Central memory CD8-positive, alpha-beta T cell (primary cell): ENCODE results near the gene PRKACA.
"Not testable (repeated sequence)": the region's sequence is repeated elsewhere in the genome, so short reads cannot be mapped to it uniquely, and the experiment has no call there.

Experiments used
- ATAC-seq: fragments of 150-1000 bp; cut with Tn5 transposase; replicated peaks from 2 replicates; pipeline ENCODE4 v1.10.0; 2022; ENCODE audit warnings: mild to moderate bottlenecking, moderate FRiP score, moderate number of reproducible peaks; ENCODE audit not compliant: poor library complexity, severe bottlenecking; ENCODE audit errors: extremely low read depth
- DNase-seq, 2 donors: peaks; one replicate each; pipeline ENCODE4 v3.0.0; 2021; ENCODE audit warnings: low spot score in 2 of 2
- H3K27ac Mint-ChIP-seq: one replicate; pipeline ENCODE4 v1.8.0; 2022; ENCODE audit warnings: low read depth, mild to moderate bottlenecking, moderate library complexity, mixed read lengths
- H3K27me3 Mint-ChIP-seq: one replicate; pipeline ENCODE4 v1.8.0; 2022; ENCODE audit warnings: mixed read lengths
- H3K36me3 Mint-ChIP-seq: one replicate; pipeline ENCODE4 v1.8.0; 2022; ENCODE audit warnings: mild to moderate bottlenecking, moderate library complexity, mixed read lengths; ENCODE audit not compliant: insufficient read depth
- H3K4me1 Mint-ChIP-seq: one replicate; pipeline ENCODE4 v1.8.0; 2022; ENCODE audit warnings: mixed read lengths
- H3K4me3 Mint-ChIP-seq: one replicate; pipeline ENCODE4 v1.8.0; 2022; ENCODE audit warnings: mild to moderate bottlenecking, moderate library complexity, mixed read lengths
- H3K9me3 Mint-ChIP-seq: one replicate; pipeline ENCODE4 v1.8.0; 2022; ENCODE audit warnings: mixed read lengths

The PRKACA gene

DNA sequence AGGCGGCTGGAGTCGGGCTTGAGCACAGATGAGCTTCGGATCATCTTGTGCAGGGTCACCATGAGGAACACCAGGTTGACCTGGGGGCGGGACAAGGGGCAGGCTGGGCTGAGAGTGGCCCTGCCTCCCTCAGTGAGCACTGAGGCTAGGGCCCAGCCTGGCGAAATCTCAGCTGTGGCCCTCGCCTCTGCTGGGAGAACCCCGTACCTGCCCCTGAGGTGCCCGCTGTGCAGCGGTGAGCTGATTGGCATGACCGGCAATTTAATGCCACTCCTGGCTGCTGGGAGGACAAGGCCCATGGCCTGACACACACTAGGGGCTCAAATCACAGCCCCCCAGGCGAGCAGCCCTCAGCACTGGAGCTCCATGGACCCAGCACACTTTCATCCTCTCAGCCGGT lies 38.6 kb upstream of the PRKACA start:
- H3K27ac Mint-ChIP-seq = no peak overlapping the region
- H3K36me3 Mint-ChIP-seq = no peaks in the 10 kb centered on the region
- DNase-seq = no peak
- H3K9me3 Mint-ChIP-seq = no peaks in the 10 kb centered on the region
- H3K4me1 Mint-ChIP-seq = no peaks in the 10 kb centered on the region
- H3K4me3 Mint-ChIP-seq = no peak overlapping the region
- ATAC-seq = no peak
- no peaks in the 10 kb centered on the region for H3K27me3 Mint-ChIP-seq

DNA sequence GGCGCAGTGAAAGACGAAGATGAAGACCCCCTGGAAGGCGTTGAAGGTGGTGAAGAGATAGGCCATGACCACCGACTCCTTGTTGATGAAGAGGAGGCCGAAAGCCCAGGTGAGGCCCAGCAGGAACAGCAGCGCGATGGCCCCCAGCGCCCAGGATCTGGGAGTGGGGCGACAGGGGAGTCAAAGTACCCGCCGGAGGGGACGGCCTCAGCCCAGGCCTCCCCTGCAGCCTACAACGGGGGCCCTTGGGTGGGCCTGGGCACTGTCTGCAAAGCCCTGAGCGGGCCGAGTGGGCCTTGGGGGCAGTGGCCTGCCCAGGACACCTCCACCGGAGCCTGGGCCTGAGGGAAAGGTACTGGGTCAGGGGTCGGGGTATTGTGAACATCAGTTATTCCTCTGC lies 37.8 kb upstream of the PRKACA start:
- no peaks in the 10 kb centered on the region for H3K9me3 Mint-ChIP-seq
- no peak overlapping the region for H3K27ac Mint-ChIP-seq
- peaks cover under 1% of the 10 kb centered on the region for H3K36me3 Mint-ChIP-seq
- ATAC-seq (no peak), DNase-seq (no peak)
- no peaks in the 10 kb centered on the region for H3K27me3 Mint-ChIP-seq
- H3K4me1 Mint-ChIP-seq = no peaks in the 10 kb centered on the region
- no peak overlapping the region for H3K4me3 Mint-ChIP-seq

DNA sequence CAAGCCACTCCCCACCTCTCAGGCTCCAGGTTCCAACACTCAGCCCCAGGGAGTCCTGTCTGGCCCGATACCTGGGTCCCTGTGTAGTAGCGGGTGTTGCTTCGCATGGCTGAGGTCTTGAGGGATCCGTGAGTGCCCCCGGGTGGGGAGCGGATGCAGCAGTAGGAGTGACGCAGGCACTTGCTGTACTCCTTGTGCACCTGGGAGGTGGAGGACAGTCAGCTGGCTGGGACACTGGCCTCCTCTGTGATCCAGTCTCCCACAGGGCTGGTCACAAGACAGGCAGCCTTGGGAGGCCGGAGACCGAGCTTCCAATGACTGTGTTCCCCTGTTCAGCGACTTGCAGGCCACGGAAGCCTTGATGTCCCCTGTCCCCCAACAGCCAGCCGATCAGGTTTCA lies 35.2 kb upstream of the PRKACA start:
- Mint-ChIP-seq H3K27ac (no peak overlapping the region), H3K9me3 (no peaks in the 10 kb centered on the region), H3K4me1 (peaks cover 22% of the 10 kb centered on the region), H3K36me3 (peaks cover 5% of the 10 kb centered on the region), H3K4me3 (no peak overlapping the region), H3K27me3 (no peaks in the 10 kb centered on the region)
- ATAC-seq (no peak), DNase-seq (no peak)

GRCh38 chr19:14150770-14151661 lies 33.5 kb upstream of the PRKACA start:
- no peak for DNase-seq
- H3K36me3 Mint-ChIP-seq = peaks cover 5% of the 10 kb centered on the region
- H3K4me3 Mint-ChIP-seq = peak overlapping the region; percentile 20
- H3K9me3 Mint-ChIP-seq = no peaks in the 10 kb centered on the region
- H3K27me3 Mint-ChIP-seq = no peaks in the 10 kb centered on the region
- no peak overlapping the region for H3K27ac Mint-ChIP-seq
- ATAC-seq = no peak
- H3K4me1 Mint-ChIP-seq = peaks cover 22% of the 10 kb centered on the region

- Mint-ChIP-seq H3K9me3 (no peaks in the 10 kb centered on the region), H3K4me1 (peaks cover 29% of the 10 kb centered on the region), H3K27me3 (no peaks in the 10 kb centered on the region), H3K36me3 (peaks cover 5% of the 10 kb centered on the region), H3K4me3 (peak overlapping the region; percentile 78), H3K27ac (peak overlapping the region; percentile 93)
- no peak for DNase-seq
- no peak for ATAC-seq
These were observed 32.6 kb upstream of the PRKACA start for GRCh38 chr19:14150041-14150769.

DNA sequence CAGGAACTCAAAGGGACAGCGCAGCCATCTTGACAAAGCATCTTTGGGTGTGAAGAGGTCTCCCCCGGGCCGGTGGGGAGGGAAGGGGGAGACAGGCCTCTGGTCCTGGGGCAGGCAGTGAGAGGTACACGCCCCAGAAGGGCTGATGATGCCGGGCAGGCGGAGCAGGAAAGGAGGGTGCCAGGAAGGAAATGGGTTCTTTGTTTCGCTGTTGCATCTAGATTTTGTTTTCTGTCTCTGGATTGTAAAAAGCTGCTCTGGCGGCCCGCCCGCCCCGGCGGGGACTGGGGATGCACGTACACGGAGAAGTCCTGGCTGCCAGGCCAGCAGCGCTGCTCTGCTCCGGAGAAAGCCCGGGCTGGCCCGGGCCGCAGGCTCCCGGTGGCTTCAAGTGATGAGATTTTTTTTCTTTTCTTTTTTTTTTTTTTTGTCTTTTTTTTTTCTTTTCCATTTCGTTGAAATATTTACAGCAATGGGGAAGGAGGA lies 32.0 kb upstream of the PRKACA start:
- no peaks in the 10 kb centered on the region for H3K9me3 Mint-ChIP-seq
- H3K4me1 Mint-ChIP-seq = peaks cover 31% of the 10 kb centered on the region
- H3K36me3 Mint-ChIP-seq = peaks cover 5% of the 10 kb centered on the region
- peak in 1 of 2 donors; percentile 28 for DNase-seq
- H3K27ac Mint-ChIP-seq = peak overlapping the region; percentile 93
- H3K4me3 Mint-ChIP-seq = peak overlapping the region; percentile 78
- H3K27me3 Mint-ChIP-seq = no peaks in the 10 kb centered on the region
- peak; percentile 94 for ATAC-seq

DNA sequence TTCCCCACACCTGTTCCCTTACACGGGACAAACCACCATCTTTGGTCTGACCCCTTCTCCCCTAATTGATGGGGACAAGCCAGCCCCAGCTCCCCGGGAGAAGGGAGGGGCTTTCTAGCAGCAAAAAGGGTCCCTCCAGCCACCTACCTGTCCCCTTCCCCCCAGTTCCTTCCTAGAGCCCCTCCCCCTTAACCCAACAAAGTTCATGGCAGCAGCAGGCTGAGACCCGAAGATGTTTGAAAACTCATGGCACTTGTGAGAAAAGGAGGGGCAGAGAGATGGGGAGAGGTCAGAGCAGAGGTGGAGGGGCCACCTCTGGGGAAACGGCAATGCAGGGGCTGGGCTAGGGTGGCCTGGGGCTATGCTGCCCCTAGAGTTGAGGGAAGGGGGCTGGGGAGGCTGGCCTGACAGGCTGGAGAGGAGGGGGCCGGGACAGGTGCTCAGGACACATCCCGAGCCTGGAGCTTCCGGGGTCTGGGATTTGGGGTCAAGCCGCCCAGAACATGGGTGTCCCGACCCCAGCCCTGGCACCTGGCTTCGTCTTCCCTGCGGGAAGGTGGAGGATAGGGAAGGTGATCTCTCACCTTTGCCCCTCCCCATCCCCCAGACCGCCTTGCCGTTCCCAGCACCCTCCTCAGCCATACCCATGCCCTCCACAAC lies 31.3 kb upstream of the PRKACA start:
- Mint-ChIP-seq H3K4me1 (peaks cover 31% of the 10 kb centered on the region), H3K36me3 (peaks cover 5% of the 10 kb centered on the region), H3K27me3 (no peaks in the 10 kb centered on the region), H3K4me3 (peak overlapping the region; percentile 78), H3K9me3 (no peaks in the 10 kb centered on the region), H3K27ac (peak overlapping the region; percentile 93)
- ATAC-seq = no peak
- DNase-seq = no peak

GRCh38 chr19:14147797-14148605 lies 30.4 kb upstream of the PRKACA start:
- Mint-ChIP-seq H3K27me3 (no peaks in the 10 kb centered on the region), H3K27ac (peak overlapping the region; percentile 93), H3K36me3 (peaks cover 5% of the 10 kb centered on the region), H3K4me3 (no peak overlapping the region), H3K4me1 (peaks cover 32% of the 10 kb centered on the region), H3K9me3 (no peaks in the 10 kb centered on the region)
- DNase-seq (no peak), ATAC-seq (no peak)

DNA sequence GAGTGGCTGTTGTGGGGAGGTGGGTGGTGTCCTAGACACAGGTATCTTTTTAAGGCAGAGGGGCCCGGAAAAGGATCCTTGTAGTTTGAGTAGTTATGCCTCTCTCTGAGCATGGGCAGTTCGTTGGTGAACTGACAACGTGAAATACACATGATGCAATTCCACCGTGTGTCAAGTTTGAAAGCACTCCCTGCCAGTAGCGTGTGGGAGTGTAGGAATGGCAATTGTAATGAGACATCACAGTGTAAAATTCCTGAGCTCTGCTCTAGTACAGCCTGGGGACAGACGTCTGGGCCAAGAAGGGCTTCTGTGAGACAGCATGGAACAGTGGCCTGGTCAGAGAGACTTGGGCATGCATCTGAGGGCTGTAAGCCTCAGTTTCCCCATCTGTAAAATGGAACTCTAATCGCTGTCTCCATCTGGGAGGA lies 29.2 kb upstream of the PRKACA start:
- Mint-ChIP-seq H3K9me3 (no peaks in the 10 kb centered on the region), H3K36me3 (peaks cover 5% of the 10 kb centered on the region), H3K4me3 (no peak overlapping the region), H3K27me3 (no peaks in the 10 kb centered on the region), H3K4me1 (peaks cover 40% of the 10 kb centered on the region), H3K27ac (no peak overlapping the region)
- ATAC-seq (no peak), DNase-seq (no peak)

DNA sequence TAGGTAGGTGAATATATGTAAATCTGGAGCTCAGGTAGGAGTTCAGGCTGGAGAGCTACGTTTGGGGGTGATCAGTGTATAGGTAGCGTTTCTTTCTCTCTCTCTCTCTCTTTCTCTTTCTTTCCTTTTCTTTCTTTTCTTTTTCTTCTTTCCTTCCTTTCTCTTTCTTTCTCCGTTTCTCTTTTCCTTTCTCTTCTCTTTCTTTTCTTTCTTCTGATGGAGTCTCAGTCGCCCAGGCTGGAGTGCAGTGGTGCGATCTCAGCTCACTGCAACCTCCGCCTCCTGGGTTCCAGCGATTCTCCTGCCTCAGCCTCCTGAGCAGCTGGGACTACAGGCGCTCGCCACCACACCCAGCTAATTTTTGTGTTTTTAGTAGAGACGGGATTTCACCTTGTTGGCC lies 28.6 kb upstream of the PRKACA start:
- not testable (repeated sequence) for H3K4me3 Mint-ChIP-seq, H3K27ac Mint-ChIP-seq, H3K27me3 Mint-ChIP-seq, H3K36me3 Mint-ChIP-seq, H3K9me3 Mint-ChIP-seq, DNase-seq, ATAC-seq
- H3K4me1 Mint-ChIP-seq = peaks cover 40% of the 10 kb centered on the region

DNA sequence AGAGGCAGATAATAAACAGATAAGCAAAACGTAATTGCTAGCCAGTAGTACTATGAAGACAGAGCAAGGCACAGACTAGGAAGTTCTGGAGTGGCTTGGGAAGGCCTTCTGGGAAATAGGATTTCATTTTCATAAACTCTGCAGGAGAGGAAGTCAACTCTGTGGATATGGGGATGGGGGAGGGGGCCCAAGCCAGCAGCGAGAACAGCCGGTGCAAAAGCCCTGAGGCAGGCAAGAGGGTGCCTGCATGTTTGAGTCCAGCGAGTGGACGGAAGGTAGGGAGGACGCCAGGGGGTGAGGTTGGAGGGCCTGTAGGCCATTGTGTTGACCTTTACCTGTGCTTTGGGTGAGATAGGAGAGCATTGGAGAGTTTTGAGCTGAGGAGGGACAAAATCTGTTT lies 27.8 kb upstream of the PRKACA start:
- no peak for ATAC-seq
- H3K4me1 Mint-ChIP-seq = peaks cover 40% of the 10 kb centered on the region

More for the DNA sequence above, 27.8 kb upstream of the PRKACA start:
- Mint-ChIP-seq H3K4me3 (no peak overlapping the region), H3K36me3 (peaks cover 5% of the 10 kb centered on the region), H3K27me3 (no peaks in the 10 kb centered on the region), H3K27ac (no peak overlapping the region), H3K9me3 (no peaks in the 10 kb centered on the region)
- DNase-seq = no peak
